Measurements from ENCODE around the gene EXOC3. TPM values are rescaled to one million over a fixed set of nuclear protein-coding genes. Genes with fewer than 3 reads are reported as not detected.

The EXOC3 gene
- polyA plus RNA-seq, 1 donor from 2014 or later: 27.7 TPM

- Histone ChIP-seq H3K4me2 (ENCODE audit: low read length) (no peak overlapping the region), H4K20me1 (ENCODE audit: insufficient read depth) (no peaks in the 10 kb centered on the region), H3K27ac (ENCODE audit: low read length) (no peak overlapping the region), H3K9me2 (ENCODE audit: insufficient read depth, low read length) (no peaks in the 10 kb centered on the region), H3F3A (ENCODE audit: insufficient read depth, low read length, poor library complexity, severe bottlenecking) (no peaks in the 10 kb centered on the region), H3K27me3 (ENCODE audit: insufficient read depth, low read depth, low read length) (no peaks in the 10 kb centered on the region), H3K79me2 (replicated peaks; ENCODE audit: insufficient read depth, low read length) (peaks cover 10% of the 10 kb centered on the region), H3K9ac (ENCODE audit: low read length) (no peak overlapping the region), H3K4me3 (ENCODE audit: low read length) (no peak overlapping the region), H3K36me3 (ENCODE audit: insufficient read depth, low read length) (no peaks in the 10 kb centered on the region), H3K9me3 (ENCODE audit: low read length) (no peaks in the 10 kb centered on the region), H2AFZ (ENCODE audit: low read depth, low read length) (no peak overlapping the region)
- TF ChIP-seq RAD21 (conservative IDR thresholded peaks at IDR 0.05) (no peak), POLR2AphosphoS5 (IDR thresholded peaks at IDR 0.05) (no peak), SMC3 (conservative IDR thresholded peaks at IDR 0.05; ENCODE audit: poor library complexity) (no peak)
- TF ChIP-seq, protein P1, sequence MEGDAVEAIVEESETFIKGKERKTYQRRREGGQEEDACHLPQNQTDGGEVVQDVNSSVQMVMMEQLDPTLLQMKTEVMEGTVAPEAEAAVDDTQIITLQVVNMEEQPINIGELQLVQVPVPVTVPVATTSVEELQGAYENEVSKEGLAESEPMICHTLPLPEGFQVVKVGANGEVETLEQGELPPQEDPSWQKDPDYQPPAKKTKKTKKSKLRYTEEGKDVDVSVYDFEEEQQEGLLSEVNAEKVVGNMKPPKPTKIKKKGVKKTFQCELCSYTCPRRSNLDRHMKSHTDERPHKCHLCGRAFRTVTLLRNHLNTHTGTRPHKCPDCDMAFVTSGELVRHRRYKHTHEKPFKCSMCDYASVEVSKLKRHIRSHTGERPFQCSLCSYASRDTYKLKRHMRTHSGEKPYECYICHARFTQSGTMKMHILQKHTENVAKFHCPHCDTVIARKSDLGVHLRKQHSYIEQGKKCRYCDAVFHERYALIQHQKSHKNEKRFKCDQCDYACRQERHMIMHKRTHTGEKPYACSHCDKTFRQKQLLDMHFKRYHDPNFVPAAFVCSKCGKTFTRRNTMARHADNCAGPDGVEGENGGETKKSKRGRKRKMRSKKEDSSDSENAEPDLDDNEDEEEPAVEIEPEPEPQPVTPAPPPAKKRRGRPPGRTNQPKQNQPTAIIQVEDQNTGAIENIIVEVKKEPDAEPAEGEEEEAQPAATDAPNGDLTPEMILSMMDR (IDR thresholded peaks at IDR 0.05; ENCODE audit: poor library complexity, severe bottlenecking): no peak
- TF ChIP-seq, protein P2, sequence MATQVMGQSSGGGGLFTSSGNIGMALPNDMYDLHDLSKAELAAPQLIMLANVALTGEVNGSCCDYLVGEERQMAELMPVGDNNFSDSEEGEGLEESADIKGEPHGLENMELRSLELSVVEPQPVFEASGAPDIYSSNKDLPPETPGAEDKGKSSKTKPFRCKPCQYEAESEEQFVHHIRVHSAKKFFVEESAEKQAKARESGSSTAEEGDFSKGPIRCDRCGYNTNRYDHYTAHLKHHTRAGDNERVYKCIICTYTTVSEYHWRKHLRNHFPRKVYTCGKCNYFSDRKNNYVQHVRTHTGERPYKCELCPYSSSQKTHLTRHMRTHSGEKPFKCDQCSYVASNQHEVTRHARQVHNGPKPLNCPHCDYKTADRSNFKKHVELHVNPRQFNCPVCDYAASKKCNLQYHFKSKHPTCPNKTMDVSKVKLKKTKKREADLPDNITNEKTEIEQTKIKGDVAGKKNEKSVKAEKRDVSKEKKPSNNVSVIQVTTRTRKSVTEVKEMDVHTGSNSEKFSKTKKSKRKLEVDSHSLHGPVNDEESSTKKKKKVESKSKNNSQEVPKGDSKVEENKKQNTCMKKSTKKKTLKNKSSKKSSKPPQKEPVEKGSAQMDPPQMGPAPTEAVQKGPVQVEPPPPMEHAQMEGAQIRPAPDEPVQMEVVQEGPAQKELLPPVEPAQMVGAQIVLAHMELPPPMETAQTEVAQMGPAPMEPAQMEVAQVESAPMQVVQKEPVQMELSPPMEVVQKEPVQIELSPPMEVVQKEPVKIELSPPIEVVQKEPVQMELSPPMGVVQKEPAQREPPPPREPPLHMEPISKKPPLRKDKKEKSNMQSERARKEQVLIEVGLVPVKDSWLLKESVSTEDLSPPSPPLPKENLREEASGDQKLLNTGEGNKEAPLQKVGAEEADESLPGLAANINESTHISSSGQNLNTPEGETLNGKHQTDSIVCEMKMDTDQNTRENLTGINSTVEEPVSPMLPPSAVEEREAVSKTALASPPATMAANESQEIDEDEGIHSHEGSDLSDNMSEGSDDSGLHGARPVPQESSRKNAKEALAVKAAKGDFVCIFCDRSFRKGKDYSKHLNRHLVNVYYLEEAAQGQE (IDR thresholded peaks at IDR 0.05; ENCODE audit: borderline replicate concordance): no peak
Observed at GRCh38 chr5:438481-438981, 4.4 kb upstream of the EXOC3 start.

DNA sequence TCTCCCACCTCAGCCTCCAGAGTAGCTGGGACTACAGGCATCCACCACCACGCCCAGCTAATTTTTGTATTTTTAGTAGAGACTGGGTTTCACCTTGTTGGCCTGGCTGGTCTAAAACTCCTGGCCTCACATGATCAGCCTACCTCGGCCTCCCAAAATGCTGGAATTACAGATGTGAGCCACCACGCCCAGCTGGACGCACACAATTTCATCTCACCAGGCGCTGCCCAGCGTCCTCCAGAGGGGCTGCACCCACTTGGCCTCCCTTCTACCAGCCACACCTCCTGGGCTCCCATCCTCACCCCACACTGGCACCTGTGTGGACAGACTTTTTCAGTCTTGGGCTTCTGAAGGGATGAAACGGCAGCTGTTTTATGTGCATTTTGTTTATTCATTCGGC is 3.8 kb upstream of the EXOC3 start:
- no peaks in the 10 kb centered on the region for H3K27me3 ChIP-seq (ENCODE audit: insufficient read depth, low read depth, low read length)
- H3K9me3 ChIP-seq (ENCODE audit: low read length): no peaks in the 10 kb centered on the region
- H3K4me2 ChIP-seq (ENCODE audit: low read length): no peak overlapping the region
- H2AFZ ChIP-seq (ENCODE audit: low read depth, low read length): no peak overlapping the region
- H3K27ac ChIP-seq (ENCODE audit: low read length): no peak overlapping the region
- H3K79me2 ChIP-seq (replicated peaks; ENCODE audit: insufficient read depth, low read length): peaks cover 16% of the 10 kb centered on the region
- no peaks in the 10 kb centered on the region for H3K36me3 ChIP-seq (ENCODE audit: insufficient read depth, low read length)
- TF ChIP-seq RAD21 (conservative IDR thresholded peaks at IDR 0.05) (no peak), EZH2 (IDR thresholded peaks at IDR 0.05; ENCODE audit: borderline replicate concordance, insufficient read depth, low read length, poor library complexity, severe bottlenecking) (no peak)
- TF ChIP-seq, protein P2 (IDR thresholded peaks at IDR 0.05; ENCODE audit: borderline replicate concordance): no peak
- no peak overlapping the region for H3K4me3 ChIP-seq (ENCODE audit: low read length)
- H3F3A ChIP-seq (ENCODE audit: insufficient read depth, low read length, poor library complexity, severe bottlenecking): no peaks in the 10 kb centered on the region
- no peaks in the 10 kb centered on the region for H3K9me2 ChIP-seq (ENCODE audit: insufficient read depth, low read length)
- no peaks in the 10 kb centered on the region for H4K20me1 ChIP-seq (ENCODE audit: insufficient read depth)
- H3K9ac ChIP-seq (ENCODE audit: low read length): no peak overlapping the region

Data from neural cell (in vitro differentiated cells).